MM.1S (cell line): ENCODE data around the gene WDR17.

Experiments
- DNase-seq: peaks from one replicate; pipeline ENCODE4 v3.0.0-alpha.2; 2015
- H2AFZ ChIP-seq: fragments of 300-600 bp; sonication (generic); 2 replicates; pipeline ENCODE4 v1.6.0; 2016; ENCODE audit warnings: antibody characterized with exemption, low read length
- H3F3A ChIP-seq: fragments of 300-600 bp; sonication (generic); 2 replicates; pipeline ENCODE4 v1.6.1; 2016; ENCODE audit warnings: mild to moderate bottlenecking, antibody characterized with exemption, low read length, moderate library complexity, mixed read lengths; ENCODE audit not compliant: insufficient read depth
- H3K27ac ChIP-seq: fragments of 300-600 bp; sonication (generic); 2 replicates; pipeline ENCODE4 v1.5.1; 2016; ENCODE audit warnings: mild to moderate bottlenecking, low read length
- H3K27me3 ChIP-seq: fragments of 300-600 bp; sonication (generic); replicated peaks from 2 replicates; pipeline ENCODE4 v1.6.0; 2016; ENCODE audit warnings: low read length; ENCODE audit not compliant: insufficient read depth
- H3K36me3 ChIP-seq: fragments of 300-600 bp; sonication (generic); replicated peaks from 2 replicates; pipeline ENCODE4 v1.6.1; 2016; ENCODE audit warnings: mild to moderate bottlenecking, low read length, mixed read lengths; ENCODE audit not compliant: insufficient read depth
- H3K4me1 ChIP-seq: fragments of 300-600 bp; sonication (generic); 2 replicates; pipeline ENCODE4 v1.6.1; 2016; ENCODE audit warnings: low read length, mixed read lengths
- H3K4me2 ChIP-seq: fragments of 300-600 bp; sonication (generic); 2 replicates; pipeline ENCODE4 v1.6.0; 2016; ENCODE audit warnings: low read depth, low read length
- H3K4me3 ChIP-seq: fragments of 300-600 bp; sonication (generic); 2 replicates; pipeline ENCODE4 v1.5.1; 2016; ENCODE audit warnings: low read length, mixed read lengths
- H3K79me2 ChIP-seq: fragments of 300-600 bp; sonication (generic); 2 replicates; pipeline ENCODE4 v1.6.1; 2016; ENCODE audit warnings: mixed run types, low read length, mixed read lengths
- H3K9ac ChIP-seq: fragments of 300-600 bp; sonication (generic); 2 replicates; pipeline ENCODE4 v1.6.1; 2016; ENCODE audit warnings: low read length, mixed read lengths
- H3K9me2 ChIP-seq: fragments of 300-600 bp; sonication (generic); replicated peaks from 2 replicates; pipeline ENCODE4 v1.6.1; 2016; ENCODE audit warnings: mild to moderate bottlenecking, low read length, mixed read lengths; ENCODE audit not compliant: insufficient read depth
- H3K9me3 ChIP-seq: fragments of 300-600 bp; sonication (generic); replicated peaks from 2 replicates; pipeline ENCODE4 v1.6.1; 2016; ENCODE audit warnings: mild to moderate bottlenecking, low read length, mixed read lengths; ENCODE audit not compliant: insufficient read depth
- H4K20me1 ChIP-seq: fragments of 300-600 bp; sonication (generic); 2 replicates; pipeline ENCODE4 v1.6.1; 2016; ENCODE audit warnings: mild to moderate bottlenecking, low read length, moderate library complexity, mixed read lengths; ENCODE audit not compliant: insufficient read depth
- EZH2 ChIP-seq: fragments of 300-600 bp; sonication (generic); optimal IDR thresholded peaks from 2 replicates; pipeline ENCODE3; 2017; ENCODE audit warnings: low read depth, mild to moderate bottlenecking, antibody characterized with exemption, low read length, mixed read lengths
- EZH2phosphoT487 ChIP-seq: fragments of 300-600 bp; sonication (generic); IDR thresholded peaks from 2 replicates; pipeline ENCODE4 v1.6.1; 2018; ENCODE audit warnings: antibody characterized with exemption, low read length
- TF ChIP-seq, protein P1 (sequence below): fragments of 300-600 bp; sonication (generic); IDR thresholded peaks from 2 replicates; pipeline ENCODE4 v1.5.1; 2016; ENCODE audit warnings: antibody characterized with exemption, low read length, mixed read lengths

WDR17 gene

DNA sequence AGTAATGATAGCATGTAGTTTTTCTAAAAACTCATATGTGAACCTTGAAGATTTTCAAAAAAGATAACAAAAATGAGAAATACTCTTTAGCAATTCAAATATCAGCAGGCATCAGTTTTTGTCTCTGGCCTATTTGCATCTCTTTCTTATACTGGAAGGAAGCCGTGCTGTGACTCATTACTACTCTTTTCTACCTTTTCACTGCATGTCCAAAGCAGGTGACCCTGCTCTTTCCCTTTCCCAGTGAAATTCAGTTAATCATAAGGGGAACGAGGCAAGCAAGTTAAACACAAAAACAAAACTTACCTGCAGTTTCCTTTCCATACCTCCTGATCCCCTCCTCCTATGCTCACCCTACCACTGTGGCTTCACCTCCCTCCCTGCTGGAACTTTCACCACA, 120.4 kb downstream of the WDR17 start:
- no peak overlapping the region for H3K9ac ChIP-seq
- H3K79me2 ChIP-seq, result no peaks in the 10 kb centered on the region
- no peak for DNase-seq
- no peaks in the 10 kb centered on the region for H3K36me3 ChIP-seq
- H3K27me3 ChIP-seq, result no peaks in the 10 kb centered on the region
- H3K9me3 ChIP-seq, result no peaks in the 10 kb centered on the region
- no peaks in the 10 kb centered on the region for H3K9me2 ChIP-seq
- H3F3A ChIP-seq, result no peaks in the 10 kb centered on the region
- no peaks in the 10 kb centered on the region for H4K20me1 ChIP-seq
- H2AFZ ChIP-seq, result no peak overlapping the region
- no peaks in the 10 kb centered on the region for H3K4me1 ChIP-seq
- H3K4me3 ChIP-seq, result no peak overlapping the region
- TF ChIP-seq EZH2, result no peak
- no peak for TF ChIP-seq EZH2phosphoT487
- TF ChIP-seq, protein P1, sequence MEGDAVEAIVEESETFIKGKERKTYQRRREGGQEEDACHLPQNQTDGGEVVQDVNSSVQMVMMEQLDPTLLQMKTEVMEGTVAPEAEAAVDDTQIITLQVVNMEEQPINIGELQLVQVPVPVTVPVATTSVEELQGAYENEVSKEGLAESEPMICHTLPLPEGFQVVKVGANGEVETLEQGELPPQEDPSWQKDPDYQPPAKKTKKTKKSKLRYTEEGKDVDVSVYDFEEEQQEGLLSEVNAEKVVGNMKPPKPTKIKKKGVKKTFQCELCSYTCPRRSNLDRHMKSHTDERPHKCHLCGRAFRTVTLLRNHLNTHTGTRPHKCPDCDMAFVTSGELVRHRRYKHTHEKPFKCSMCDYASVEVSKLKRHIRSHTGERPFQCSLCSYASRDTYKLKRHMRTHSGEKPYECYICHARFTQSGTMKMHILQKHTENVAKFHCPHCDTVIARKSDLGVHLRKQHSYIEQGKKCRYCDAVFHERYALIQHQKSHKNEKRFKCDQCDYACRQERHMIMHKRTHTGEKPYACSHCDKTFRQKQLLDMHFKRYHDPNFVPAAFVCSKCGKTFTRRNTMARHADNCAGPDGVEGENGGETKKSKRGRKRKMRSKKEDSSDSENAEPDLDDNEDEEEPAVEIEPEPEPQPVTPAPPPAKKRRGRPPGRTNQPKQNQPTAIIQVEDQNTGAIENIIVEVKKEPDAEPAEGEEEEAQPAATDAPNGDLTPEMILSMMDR, result no peak
- no peak overlapping the region for H3K27ac ChIP-seq
- no peak overlapping the region for H3K4me2 ChIP-seq

DNA sequence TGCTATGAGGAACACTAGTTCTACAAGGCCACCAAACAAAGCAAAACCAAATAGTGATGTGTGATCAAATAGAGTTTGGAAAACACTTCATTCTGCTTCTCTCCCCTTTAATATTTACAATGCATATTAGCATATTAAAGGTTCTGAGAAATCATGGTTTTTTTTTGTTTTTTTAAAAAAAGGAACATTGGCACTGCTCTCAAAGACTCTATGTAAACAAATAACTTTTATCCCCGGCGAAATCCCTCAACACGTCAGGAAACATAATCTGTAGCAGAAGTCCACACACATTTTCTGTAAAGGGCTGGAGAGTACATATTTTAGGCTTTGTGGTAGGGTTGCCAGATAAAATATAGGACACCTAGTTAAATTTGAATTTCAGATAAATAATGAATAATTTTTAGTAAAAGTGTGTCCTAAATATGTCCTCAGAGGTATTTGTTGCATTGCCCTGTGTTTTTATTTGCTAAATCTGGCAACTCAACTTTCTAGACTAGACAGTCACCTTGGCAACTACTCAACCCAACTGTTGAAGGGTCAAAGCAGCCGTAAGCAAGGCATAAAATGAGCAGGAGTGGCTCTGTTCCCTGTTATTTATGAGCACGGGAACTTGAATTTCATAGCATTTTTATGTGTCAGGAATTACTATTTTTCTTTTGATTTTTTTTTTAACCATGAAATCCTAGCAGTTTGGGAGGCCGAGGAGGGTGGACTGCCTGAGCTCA, 121.2 kb downstream of the WDR17 start:
- H3K9ac ChIP-seq, result no peak overlapping the region
- no peak for DNase-seq
- H3K9me3 ChIP-seq, result no peaks in the 10 kb centered on the region
- H3K4me1 ChIP-seq, result no peaks in the 10 kb centered on the region
- no peaks in the 10 kb centered on the region for H3F3A ChIP-seq
- no peaks in the 10 kb centered on the region for H3K9me2 ChIP-seq
- no peak overlapping the region for H2AFZ ChIP-seq
- no peak for TF ChIP-seq EZH2
- no peak overlapping the region for H3K27ac ChIP-seq
- H3K79me2 ChIP-seq, result no peaks in the 10 kb centered on the region
- H3K27me3 ChIP-seq, result no peaks in the 10 kb centered on the region
- no peaks in the 10 kb centered on the region for H3K36me3 ChIP-seq
- no peaks in the 10 kb centered on the region for H4K20me1 ChIP-seq
- no peak overlapping the region for H3K4me2 ChIP-seq
- no peak overlapping the region for H3K4me3 ChIP-seq

DNA sequence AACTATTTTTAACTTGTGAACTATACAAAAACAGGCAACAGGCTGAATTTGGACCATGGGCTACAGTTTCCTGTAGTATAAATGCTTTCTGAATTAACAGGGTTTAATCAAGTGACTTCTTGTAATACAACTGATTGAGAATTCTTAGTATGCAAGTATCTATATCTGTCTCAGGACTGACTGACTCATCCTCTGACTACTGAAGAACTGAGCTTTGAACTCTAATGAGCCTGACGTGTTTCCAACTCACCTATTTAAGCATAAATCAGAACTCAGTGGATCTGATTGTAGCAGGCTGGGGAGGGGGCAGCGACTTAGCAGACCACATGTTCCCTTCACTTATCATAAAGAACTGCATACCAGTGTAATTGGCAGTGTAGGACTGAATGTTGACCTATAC, 122.0 kb downstream of the WDR17 start:
- no peak overlapping the region for H3K9ac ChIP-seq
- H3K36me3 ChIP-seq, result no peaks in the 10 kb centered on the region
- no peak for TF ChIP-seq EZH2phosphoT487
- TF ChIP-seq EZH2, result no peak
- TF ChIP-seq, protein P1, result no peak
- no peak overlapping the region for H2AFZ ChIP-seq
- no peaks in the 10 kb centered on the region for H3F3A ChIP-seq
- no peak overlapping the region for H3K4me2 ChIP-seq
- no peaks in the 10 kb centered on the region for H3K79me2 ChIP-seq
- no peaks in the 10 kb centered on the region for H4K20me1 ChIP-seq
- H3K9me2 ChIP-seq, result no peaks in the 10 kb centered on the region
- H3K4me3 ChIP-seq, result no peak overlapping the region
- H3K27me3 ChIP-seq, result no peaks in the 10 kb centered on the region
- no peaks in the 10 kb centered on the region for H3K4me1 ChIP-seq
- no peaks in the 10 kb centered on the region for H3K9me3 ChIP-seq
- no peak overlapping the region for H3K27ac ChIP-seq
- no peak for DNase-seq

DNA sequence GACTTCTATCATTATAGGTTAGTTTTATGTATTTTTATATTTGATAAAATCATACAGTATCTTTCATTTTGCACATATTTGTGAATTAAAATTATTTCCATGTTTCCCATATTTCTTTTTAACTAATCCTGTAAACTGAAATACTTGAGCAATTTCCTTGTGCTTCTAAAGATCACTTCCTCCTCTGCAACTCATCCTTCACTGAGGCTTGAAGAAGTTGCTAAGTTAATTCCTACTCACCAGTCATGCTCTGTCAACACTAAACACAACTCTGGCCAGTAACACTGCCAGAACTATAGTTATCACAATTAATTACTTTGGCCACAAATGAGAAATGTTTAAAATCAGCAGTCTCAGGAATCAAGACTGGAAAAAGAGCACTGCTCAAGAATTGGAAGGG, 123.0 kb downstream of the WDR17 start:
- Histone ChIP-seq H3K4me2 (no peak overlapping the region), H4K20me1 (no peaks in the 10 kb centered on the region), H3K9ac (no peak overlapping the region), H3K9me2 (no peaks in the 10 kb centered on the region), H3K27me3 (no peaks in the 10 kb centered on the region), H3K36me3 (no peaks in the 10 kb centered on the region), H3K79me2 (no peaks in the 10 kb centered on the region), H3K4me3 (no peak overlapping the region), H3F3A (no peaks in the 10 kb centered on the region), H3K4me1 (no peaks in the 10 kb centered on the region), H2AFZ (0 out of 2 replicates have a peak overlapping the region, but pooled peaks have one; percentile 4), H3K9me3 (no peaks in the 10 kb centered on the region), H3K27ac (no peak overlapping the region)
- DNase-seq, result no peak
- no peak for TF ChIP-seq EZH2phosphoT487
- TF ChIP-seq, protein P1, result no peak
- no peak for TF ChIP-seq EZH2
